NOMO-1 treated with DMSO at 0.1 percent for 48 hours (cell line): Measurements from ENCODE around the gene DNMT3A.

Experiments
- DNase-seq: peaks from one replicate; lab custom pipeline; 2025; ENCODE audit not compliant: unreplicated experiment; lab: John Stamatoyannopoulos, UW

The DNMT3A gene

GRCh38 chr2:25347205-25347815 is 5.6 kb upstream of the DNMT3A start:
- DNase-seq: no peak

- DNase-seq: no peak
Observed at GRCh38 chr2:25343187-25343825, 1.6 kb upstream of the DNMT3A start.

GRCh38 chr2:25342372-25343186 is 854 bp upstream of the DNMT3A start:
- peak; percentile 74 for DNase-seq

DNA sequence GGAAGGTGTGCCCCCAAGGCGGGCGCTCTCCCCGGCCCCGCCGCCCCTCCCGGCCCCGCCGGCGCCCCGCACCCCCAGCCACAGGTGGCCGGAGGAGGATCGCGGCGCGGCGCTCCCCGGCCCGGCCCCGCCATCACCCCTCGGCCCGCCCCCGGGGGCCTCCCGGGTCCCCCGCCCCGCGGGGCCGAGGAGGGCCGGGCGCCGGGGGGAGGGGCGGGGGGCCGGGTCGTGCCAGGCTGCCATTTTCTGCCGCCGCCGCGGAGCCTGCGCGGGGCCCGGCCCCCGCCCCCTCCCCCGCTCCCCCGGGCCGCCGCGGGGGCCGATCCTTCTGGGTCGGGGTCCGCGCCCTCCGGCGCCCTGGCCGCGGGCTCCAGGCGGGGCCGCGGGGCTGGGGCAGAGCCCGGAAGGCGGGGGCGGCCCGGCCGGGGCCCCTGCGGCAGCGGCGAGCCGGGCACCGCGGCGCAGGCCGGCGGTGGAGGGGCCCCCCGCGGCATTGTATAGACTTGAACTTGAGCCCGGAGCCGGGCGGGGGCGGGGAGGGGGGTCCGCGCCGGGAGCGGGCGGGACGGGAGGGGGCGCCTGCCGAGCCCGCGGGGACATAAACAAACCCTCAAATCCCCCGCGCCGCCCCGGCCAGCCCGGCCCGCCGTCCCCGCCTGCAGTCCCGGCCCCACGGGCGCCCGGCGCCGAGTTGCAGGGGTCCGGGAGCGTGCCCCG is 556 bp downstream of the DNMT3A start:
- no peak for DNase-seq

DNA sequence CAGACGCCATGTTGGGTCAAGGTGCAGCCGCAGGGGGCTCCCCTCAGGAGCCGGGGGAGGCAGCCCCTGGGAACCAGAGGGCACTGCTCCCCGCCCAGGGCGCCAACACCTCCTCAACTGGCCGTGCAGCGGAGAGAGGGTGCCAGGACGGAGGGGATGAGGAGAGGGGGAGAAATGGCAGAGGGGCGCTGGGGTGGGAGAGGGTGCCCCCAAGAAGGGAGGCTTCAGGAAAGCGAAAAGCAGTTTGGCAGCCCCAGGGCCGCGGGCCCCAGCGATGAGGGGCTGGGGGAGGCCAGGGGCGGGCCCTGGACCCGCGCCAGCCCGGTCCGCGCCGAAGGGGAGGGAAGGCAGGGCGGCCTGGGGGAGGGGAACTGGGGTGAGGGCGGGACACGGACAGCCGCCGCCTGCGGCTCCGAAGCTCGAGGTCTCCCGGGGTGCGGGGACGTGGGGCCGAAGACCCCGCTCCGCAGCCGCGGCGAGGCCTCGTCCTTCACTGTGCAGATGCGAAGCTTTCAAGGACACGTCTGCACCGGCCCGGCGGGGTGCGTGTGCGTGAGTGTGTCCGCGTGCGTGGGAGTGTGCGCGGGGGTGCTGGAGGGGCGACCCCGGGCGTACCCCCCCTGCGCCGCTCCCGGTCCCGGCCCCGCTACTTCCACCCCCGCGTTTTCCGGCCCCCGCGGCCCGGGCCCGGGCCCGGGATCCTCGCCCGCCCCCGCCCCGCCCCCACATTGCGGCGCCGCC is 1.4 kb downstream of the DNMT3A start:
- no peak for DNase-seq

- DNase-seq: no peak
Observed at GRCh38 chr2:25339791-25340180, 1.9 kb downstream of the DNMT3A start.

DNA sequence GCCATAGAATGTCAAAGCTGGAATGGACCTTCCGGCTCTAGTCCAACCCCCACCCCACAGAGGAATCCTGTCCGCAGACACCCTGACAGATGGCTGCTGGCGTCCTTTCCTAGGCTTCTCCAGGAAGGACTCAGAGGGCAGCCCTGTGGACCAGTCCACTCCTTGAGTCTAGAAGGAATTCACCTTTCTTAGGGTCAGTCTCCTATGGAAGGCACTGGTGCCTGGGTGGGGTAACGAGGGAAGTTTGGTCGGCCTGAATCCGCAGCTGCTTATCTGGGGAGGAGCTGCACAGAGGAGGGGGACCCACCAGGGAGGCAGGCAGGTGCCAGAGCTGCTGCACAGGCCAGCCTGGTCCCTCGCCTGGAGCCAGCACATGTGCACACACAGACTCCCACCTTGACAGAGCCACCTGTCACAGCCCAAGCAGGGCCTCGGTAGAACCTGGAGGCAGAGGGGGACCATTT is 2.5 kb downstream of the DNMT3A start:
- DNase-seq: no peak

DNA sequence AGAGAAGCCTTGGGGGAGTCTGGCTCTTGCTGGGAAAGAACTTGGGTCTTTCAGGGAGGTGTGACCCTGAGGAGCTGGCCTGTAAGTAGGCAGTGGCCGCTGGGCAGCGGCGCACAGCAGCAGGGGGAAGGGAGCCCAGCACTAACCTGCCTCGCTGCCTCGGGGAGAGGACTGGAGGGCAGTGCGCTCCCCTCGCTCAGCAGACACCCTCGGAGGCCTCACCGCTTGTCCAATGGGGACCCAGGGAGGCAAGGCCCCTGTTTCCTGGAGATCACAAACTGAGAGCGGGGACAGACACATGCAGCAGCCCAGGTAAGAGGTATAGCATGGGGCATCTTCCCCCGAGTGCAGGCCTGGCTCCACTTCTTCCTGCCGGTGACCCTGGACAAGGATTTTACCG is 3.3 kb downstream of the DNMT3A start:
- DNase-seq: no peak

DNA sequence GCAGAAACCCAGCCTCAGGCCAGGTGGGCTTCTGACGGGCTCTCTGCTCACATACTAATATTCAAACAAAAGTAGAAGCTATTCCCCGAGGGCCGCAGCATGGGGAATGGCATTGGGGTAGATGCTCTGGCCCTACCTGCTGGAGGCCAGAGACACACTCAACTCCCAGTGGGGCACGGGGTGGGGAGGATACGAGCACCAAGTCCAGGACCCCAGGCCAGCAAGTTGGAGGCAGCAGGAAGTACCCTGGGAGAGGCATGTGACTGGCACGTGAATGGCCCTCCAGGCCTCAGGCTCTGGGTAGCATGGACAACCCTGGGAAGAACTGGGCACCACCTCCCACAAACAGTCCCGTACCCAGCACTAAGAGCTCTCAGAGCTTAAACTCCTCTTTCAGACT is 3.8 kb downstream of the DNMT3A start:
- DNase-seq: no peak

DNA sequence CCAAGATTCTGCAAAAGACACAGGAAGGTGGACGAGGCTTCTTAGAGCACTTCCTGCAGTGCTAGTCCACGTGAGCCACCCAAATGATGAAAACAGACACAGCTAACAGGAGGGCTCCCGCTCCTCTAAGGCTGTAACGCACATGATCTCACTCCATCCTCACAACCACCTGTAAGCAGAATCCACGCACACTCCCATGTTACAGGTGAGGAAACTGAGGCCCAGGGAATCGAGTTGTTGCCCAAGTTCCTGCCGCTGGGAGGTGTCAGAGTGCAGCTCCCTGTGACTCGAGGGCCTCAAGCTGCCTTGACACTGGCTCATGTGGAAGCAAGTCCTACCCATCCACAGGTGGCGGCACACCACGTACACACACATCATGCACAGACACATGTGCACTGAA is 4.4 kb downstream of the DNMT3A start:
- DNase-seq: no peak

GRCh38 chr2:25336383-25336841 is 5.3 kb downstream of the DNMT3A start:
- no peak for DNase-seq

DNA sequence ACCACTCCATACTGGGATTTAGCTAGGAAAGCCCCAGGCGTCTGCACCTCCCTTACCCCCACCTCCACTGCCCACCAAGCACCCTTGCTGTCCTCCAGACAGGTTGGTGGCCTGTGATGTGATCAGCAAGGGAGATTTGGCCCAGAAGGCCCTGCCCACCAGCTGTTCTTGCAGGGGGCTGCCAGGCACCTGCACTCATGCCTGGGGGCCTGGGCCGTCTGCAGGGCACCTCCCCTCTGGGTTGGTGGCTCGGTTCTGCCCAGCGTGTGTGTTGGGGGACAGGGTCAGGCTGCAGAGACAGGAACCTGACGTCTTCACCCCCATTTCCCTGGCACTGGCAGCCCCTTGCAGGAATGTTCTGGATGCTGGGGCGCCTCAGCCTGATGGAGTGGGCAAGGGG is 5.8 kb downstream of the DNMT3A start:
- DNase-seq: no peak

GRCh38 chr2:25335204-25335603 is 6.5 kb downstream of the DNMT3A start:
- no peak for DNase-seq

GRCh38 chr2:25334482-25334881 is 7.2 kb downstream of the DNMT3A start:
- DNase-seq: no peak

- DNase-seq: no peak
Observed at GRCh38 chr2:25333981-25334380, 7.7 kb downstream of the DNMT3A start.

GRCh38 chr2:25332571-25332970 is 9.2 kb downstream of the DNMT3A start:
- DNase-seq: no peak

- DNase-seq: no peak
Observed at GRCh38 chr2:25331686-25332365, 9.9 kb downstream of the DNMT3A start.

DNA sequence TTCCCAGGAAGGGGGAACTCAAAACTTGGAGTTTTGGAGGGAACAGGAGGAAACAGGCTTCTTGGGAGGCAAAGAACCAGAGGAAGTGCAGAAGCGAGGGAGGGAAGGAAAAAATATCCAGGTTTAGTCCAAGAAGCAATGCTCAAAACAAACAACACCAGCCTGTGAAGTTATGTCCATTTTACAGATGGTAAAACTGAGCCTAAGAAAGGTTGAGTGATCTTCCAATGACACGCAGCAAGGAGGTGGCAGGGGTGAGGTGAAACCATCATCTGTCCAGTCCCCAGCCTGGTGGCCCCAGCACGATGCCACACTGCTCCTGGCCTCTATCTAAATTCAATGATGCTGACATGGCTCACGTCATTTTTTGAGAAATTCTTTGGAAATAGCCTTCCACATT is 10.8 kb downstream of the DNMT3A start:
- DNase-seq: no peak

DNA sequence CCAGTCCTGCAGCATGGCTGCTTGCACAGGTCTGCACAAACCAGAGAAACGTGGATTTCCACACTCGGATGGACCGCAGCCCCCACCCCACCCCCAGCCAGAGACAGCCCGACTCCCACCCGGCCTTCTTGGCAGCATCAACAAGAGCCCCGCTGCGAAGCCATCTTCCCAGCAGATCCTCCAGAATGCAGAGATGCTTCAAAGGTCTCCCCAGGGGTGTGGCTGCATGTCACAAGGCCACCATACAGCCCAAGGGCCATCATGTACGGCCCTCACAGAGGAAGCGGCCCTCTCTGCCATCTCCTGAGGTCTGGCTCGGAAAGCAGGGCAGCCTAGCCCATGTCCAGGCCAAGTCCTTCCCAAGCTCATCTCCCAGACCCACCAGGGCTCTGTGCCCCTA is 11.5 kb downstream of the DNMT3A start:
- DNase-seq: no peak
